KG1 (cell line): Measurements from ENCODE around the gene ADAM23.

Experiments used
- DNase-seq: peaks from one replicate; lab custom pipeline; 2025; lab: John Stamatoyannopoulos, UW

Gene ADAM23

GRCh38 chr2:206443735-206444527 is 599 bp downstream of the ADAM23 start:
- DNase-seq, result peak; percentile 4

- no peak for DNase-seq
These were observed 2.6 kb downstream of the ADAM23 start for GRCh38 chr2:206445948-206446347.

GRCh38 chr2:206452242-206452641 is 8.9 kb downstream of the ADAM23 start:
- DNase-seq, result no peak

- no peak for DNase-seq
These were observed 9.4 kb downstream of the ADAM23 start for GRCh38 chr2:206452750-206453149.

GRCh38 chr2:206456078-206456754 is 12.9 kb downstream of the ADAM23 start:
- no peak for DNase-seq

GRCh38 chr2:206457188-206457634 is 13.9 kb downstream of the ADAM23 start:
- DNase-seq, result no peak

- no peak for DNase-seq
These were observed 19.0 kb downstream of the ADAM23 start for GRCh38 chr2:206462240-206462854.

GRCh38 chr2:206463685-206464084 is 20.4 kb downstream of the ADAM23 start:
- no peak for DNase-seq

- no peak for DNase-seq
These were observed 21.3 kb downstream of the ADAM23 start for GRCh38 chr2:206464597-206464996.

GRCh38 chr2:206471524-206472062 is 28.3 kb downstream of the ADAM23 start:
- DNase-seq, result no peak

- DNase-seq, result no peak
These were observed 28.8 kb downstream of the ADAM23 start for GRCh38 chr2:206472094-206472493.

- no peak for DNase-seq
These were observed 30.8 kb downstream of the ADAM23 start for GRCh38 chr2:206474099-206474498.

- no peak for DNase-seq
These were observed 34.0 kb downstream of the ADAM23 start for GRCh38 chr2:206477296-206477695.

- no peak for DNase-seq
These were observed 35.0 kb downstream of the ADAM23 start for GRCh38 chr2:206478340-206478739.

GRCh38 chr2:206480161-206480560 is 36.8 kb downstream of the ADAM23 start:
- DNase-seq, result no peak

GRCh38 chr2:206480620-206481019 is 37.3 kb downstream of the ADAM23 start:
- no peak for DNase-seq

GRCh38 chr2:206481056-206481455 is 37.7 kb downstream of the ADAM23 start:
- no peak for DNase-seq

GRCh38 chr2:206482123-206482522 is 38.8 kb downstream of the ADAM23 start:
- DNase-seq, result no peak

GRCh38 chr2:206482633-206483032 is 39.3 kb downstream of the ADAM23 start:
- no peak for DNase-seq

GRCh38 chr2:206488053-206488452 is 44.7 kb downstream of the ADAM23 start:
- DNase-seq, result no peak

GRCh38 chr2:206488623-206489022 is 45.3 kb downstream of the ADAM23 start:
- DNase-seq, result no peak

- no peak for DNase-seq
These were observed 50.7 kb downstream of the ADAM23 start for GRCh38 chr2:206494061-206494460.

GRCh38 chr2:206502729-206503128 is 59.4 kb downstream of the ADAM23 start:
- DNase-seq, result no peak
